Body of pancreas (tissue), 4 donors: ENCODE results near the gene ALOX5AP.

ENCODE experiments used
- POLR2A ChIP-seq, 3 donors: fragments of 450-650 bp; IDR thresholded peaks; one replicate each; pipeline ENCODE4 v1.6.1; 2016; ENCODE audit warnings: antibody characterized with exemption in 3 of 3, mild to moderate bottlenecking in 2 of 3
- TF ChIP-seq, protein P1 (sequence below), 7 experiments: fragments of 450-650 bp in 4 of 7; fragments of 200-600 bp in 3 of 7; sonication (generic) in 3 of 7; IDR thresholded peaks; one replicate each; pipeline ENCODE4 v1.5.1; 2016 to 2019; ENCODE audit warnings: antibody characterized with exemption in 7 of 7

DNA sequence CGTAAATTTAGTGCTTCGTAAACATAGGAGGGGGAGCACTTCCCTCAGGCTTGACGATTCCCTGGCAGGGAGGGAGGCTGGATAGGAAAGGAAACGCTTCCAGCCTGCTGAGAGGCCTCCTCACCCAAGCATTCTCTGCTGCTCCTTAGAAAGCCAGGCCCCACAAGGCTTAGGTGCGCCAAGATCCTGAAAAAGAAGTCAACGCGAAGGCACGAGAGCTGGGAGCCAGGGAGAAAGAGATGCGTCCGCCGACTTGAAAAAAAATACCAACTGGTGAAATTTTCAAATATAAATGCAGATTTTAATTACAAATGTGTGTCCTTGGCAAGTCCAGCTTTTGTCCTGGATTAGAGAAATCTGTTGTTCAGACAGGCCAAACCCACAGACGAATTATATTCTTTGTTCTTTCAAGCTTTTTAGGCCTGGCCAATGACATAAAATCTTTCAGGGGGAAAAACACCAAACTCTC, 64.0 kb downstream of the ALOX5AP start:
- TF ChIP-seq, protein P1, sequence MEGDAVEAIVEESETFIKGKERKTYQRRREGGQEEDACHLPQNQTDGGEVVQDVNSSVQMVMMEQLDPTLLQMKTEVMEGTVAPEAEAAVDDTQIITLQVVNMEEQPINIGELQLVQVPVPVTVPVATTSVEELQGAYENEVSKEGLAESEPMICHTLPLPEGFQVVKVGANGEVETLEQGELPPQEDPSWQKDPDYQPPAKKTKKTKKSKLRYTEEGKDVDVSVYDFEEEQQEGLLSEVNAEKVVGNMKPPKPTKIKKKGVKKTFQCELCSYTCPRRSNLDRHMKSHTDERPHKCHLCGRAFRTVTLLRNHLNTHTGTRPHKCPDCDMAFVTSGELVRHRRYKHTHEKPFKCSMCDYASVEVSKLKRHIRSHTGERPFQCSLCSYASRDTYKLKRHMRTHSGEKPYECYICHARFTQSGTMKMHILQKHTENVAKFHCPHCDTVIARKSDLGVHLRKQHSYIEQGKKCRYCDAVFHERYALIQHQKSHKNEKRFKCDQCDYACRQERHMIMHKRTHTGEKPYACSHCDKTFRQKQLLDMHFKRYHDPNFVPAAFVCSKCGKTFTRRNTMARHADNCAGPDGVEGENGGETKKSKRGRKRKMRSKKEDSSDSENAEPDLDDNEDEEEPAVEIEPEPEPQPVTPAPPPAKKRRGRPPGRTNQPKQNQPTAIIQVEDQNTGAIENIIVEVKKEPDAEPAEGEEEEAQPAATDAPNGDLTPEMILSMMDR (IDR thresholded peaks at IDR 0.05): no peak
- no peak for TF ChIP-seq POLR2A (IDR thresholded peaks at IDR 0.05)
